Omental fat pad (tissue), 4 donors: Measurements from ENCODE around the gene OARD1. TPM values are rescaled to one million over a fixed set of nuclear protein-coding genes. Genes with fewer than 3 reads are reported as not detected.

Experiments used
- ATAC-seq: fragments of 150-250 bp; one replicate; pipeline ENCODE4 v1.9.1; 2016; ENCODE audit warnings: mild to moderate bottlenecking, moderate library complexity; ENCODE audit not compliant: low FRiP score
- DNase-seq: peaks from one replicate; pipeline ENCODE4 v3.0.0-alpha.2; 2019; ENCODE audit warnings: low spot score
- CTCF ChIP-seq, 3 donors: fragments of 450-650 bp; IDR thresholded peaks; one replicate each; pipeline ENCODE4 v1.5.1; 2016 to 2017; ENCODE audit warnings: antibody characterized with exemption in 3 of 3, mild to moderate bottlenecking in 3 of 3, moderate library complexity in 2 of 3
- total RNA-seq, 4 donors: library from RNA; depleted of rRNA; stranded (reverse); fragments of >200 nt; gene quantifications; one replicate each; pipeline ENCODE4 v1.1.0, GENCODE V29; 2016

Gene OARD1
- total RNA-seq, 4 donors from 2014 or later: 7.2 to 19.5 (median 12.3) TPM

GRCh38 chr6:41014780-41015179 lies 57.4 kb downstream of the OARD1 start:
- no peak for TF ChIP-seq CTCF (IDR thresholded peaks at IDR 0.05)
- DNase-seq (no peak), ATAC-seq (no peak)

Other genes with a start within 250 kb of the OARD1 start
- gene UNC5CL, start 33.1 kb downstream of the OARD1 start, total RNA-seq: 1 to 10 TPM in 1 of 4 donors, under 1 TPM in 3; 0.56 to 1.9 (median 0.80) TPM
- gene TSPO2, start 29.9 kb downstream of the OARD1 start, total RNA-seq: not detected
- gene APOBEC2, start 19.2 kb downstream of the OARD1 start, total RNA-seq: not detected
- 10 to 100 TPM; 16.3 to 25.9 (median 21.1) TPM for gene NFYA, start 618 bp upstream of the OARD1 start, total RNA-seq
- 1 to 10 TPM in 1 of 4 donors, under 1 TPM in 1, not detected in 2; 0.56 to 5.3 TPM for gene TREML1, start 82.0 kb upstream of the OARD1 start, total RNA-seq
- 100 to 1,000 TPM in 1 of 4 donors, 1 to 10 TPM in 2, not detected in 1; 3.1 to 119 (median 6.8) TPM for gene TREM2, start 90.8 kb upstream of the OARD1 start, total RNA-seq
- 1 to 10 TPM in 1 of 4 donors, under 1 TPM in 3; 0.19 to 4.3 (median 0.34) TPM for gene TREML2, start 128.8 kb upstream of the OARD1 start, total RNA-seq
- gene TREML4, start 156.0 kb upstream of the OARD1 start, total RNA-seq: not detected
- 10 to 100 TPM in 1 of 4 donors, 1 to 10 TPM in 3; 5.8 to 20.2 (median 8.6) TPM for gene TREM1, start 214.3 kb upstream of the OARD1 start, total RNA-seq